ENCODE results near the gene EVX1.

GRCh38 chr7:27240015-27240731 lies 2.4 kb upstream of the EVX1 start:
- TF ChIP-seq CTCF (IDR thresholded peaks at IDR 0.05; ENCODE audit: insufficient read depth, low read length, poor library complexity, severe bottlenecking), result no peak
- TF ChIP-seq EZH2phosphoT487 (conservative IDR thresholded peaks at IDR 0.05; ENCODE audit: low read length), result no peak
